Parathyroid adenoma (tissue), 2 donors: Measurements from ENCODE around the gene NUDT4.

Experiments used
- H2AFZ ChIP-seq: fragments of 300-600 bp; sonication (generic); one replicate; pipeline ENCODE4 v1.7.0; 2017; ENCODE audit warnings: antibody characterized with exemption, mild to moderate bottlenecking
- H3K27ac ChIP-seq: fragments of 300-600 bp; sonication (generic); one replicate; pipeline ENCODE4 v1.7.0; 2017
- H3K27me3 ChIP-seq: fragments of 300-600 bp; sonication (generic); one replicate; pipeline ENCODE4 v1.7.0; 2017; ENCODE audit warnings: low read length; ENCODE audit not compliant: control insufficient read depth, insufficient read depth
- H3K36me3 ChIP-seq: fragments of 300-600 bp; sonication (generic); one replicate; pipeline ENCODE4 v1.7.0; 2017; ENCODE audit warnings: low read length; ENCODE audit not compliant: control insufficient read depth, insufficient read depth
- H3K4me1 ChIP-seq: fragments of 300-600 bp; sonication (generic); one replicate; pipeline ENCODE4 v1.7.0; 2017; ENCODE audit warnings: control low read depth
- H3K4me2 ChIP-seq: fragments of 300-600 bp; sonication (generic); one replicate; pipeline ENCODE4 v1.7.0; 2017; ENCODE audit warnings: low read length
- H3K4me3 ChIP-seq: fragments of 300-600 bp; sonication (generic); one replicate; pipeline ENCODE4 v1.7.0; 2017; ENCODE audit warnings: low read depth, low read length
- H3K79me2 ChIP-seq: fragments of 300-600 bp; sonication (generic); one replicate; pipeline ENCODE4 v1.7.0; 2017; ENCODE audit warnings: control low read depth
- H3K9ac ChIP-seq: fragments of 300-600 bp; sonication (generic); one replicate; pipeline ENCODE4 v1.7.0; 2017; ENCODE audit warnings: mild to moderate bottlenecking
- H3K9me3 ChIP-seq: fragments of 300-600 bp; sonication (generic); one replicate; pipeline ENCODE4 v1.7.0; 2017; ENCODE audit warnings: low read length; ENCODE audit not compliant: control insufficient read depth
- CTCF ChIP-seq: fragments of 300-600 bp; sonication (generic); IDR thresholded peaks from one replicate; pipeline ENCODE4 v1.7.0; 2017; ENCODE audit warnings: antibody characterized with exemption, mild to moderate bottlenecking
- donor health status: primary hyperparathyroidism.

Gene NUDT4

GRCh38 chr12:93422050-93422449 lies 44.3 kb downstream of the NUDT4 start:
- Histone ChIP-seq H3K4me3 (no peak overlapping the region), H3K36me3 (no peaks in the 10 kb centered on the region), H3K27ac (no peak overlapping the region), H3K27me3 (no peaks in the 10 kb centered on the region), H3K9me3 (no peaks in the 10 kb centered on the region), H3K9ac (no peak overlapping the region), H3K79me2 (peaks cover 37% of the 10 kb centered on the region), H3K4me1 (peaks cover 25% of the 10 kb centered on the region), H3K4me2 (no peak overlapping the region), H2AFZ (no peak overlapping the region)
- TF ChIP-seq CTCF: no peak

GRCh38 chr12:93425736-93426411 lies 48.1 kb downstream of the NUDT4 start:
- Histone ChIP-seq H3K79me2 (peaks cover 33% of the 10 kb centered on the region), H3K4me3 (no peak overlapping the region), H3K27ac (no peak overlapping the region), H2AFZ (no peak overlapping the region), H3K9me3 (no peaks in the 10 kb centered on the region), H3K36me3 (no peaks in the 10 kb centered on the region), H3K9ac (no peak overlapping the region), H3K4me1 (peaks cover 32% of the 10 kb centered on the region), H3K27me3 (no peaks in the 10 kb centered on the region), H3K4me2 (peak overlapping the region; percentile 13)
- TF ChIP-seq CTCF: no peak

GRCh38 chr12:93426412-93426805 lies 48.7 kb downstream of the NUDT4 start:
- Histone ChIP-seq H3K4me1 (peaks cover 32% of the 10 kb centered on the region), H3K9me3 (no peaks in the 10 kb centered on the region), H2AFZ (no peak overlapping the region), H3K9ac (no peak overlapping the region), H3K4me2 (peak overlapping the region; percentile 13), H3K79me2 (peaks cover 38% of the 10 kb centered on the region), H3K4me3 (no peak overlapping the region), H3K27me3 (no peaks in the 10 kb centered on the region), H3K36me3 (no peaks in the 10 kb centered on the region), H3K27ac (peak overlapping the region; percentile 30)
- no peak for TF ChIP-seq CTCF

- Histone ChIP-seq H3K4me2 (no peak overlapping the region), H3K27ac (peak overlapping the region; percentile 25), H3K9ac (no peak overlapping the region), H3K4me1 (peaks cover 32% of the 10 kb centered on the region), H3K27me3 (no peaks in the 10 kb centered on the region), H3K36me3 (no peaks in the 10 kb centered on the region), H2AFZ (no peak overlapping the region), H3K9me3 (no peaks in the 10 kb centered on the region), H3K4me3 (no peak overlapping the region), H3K79me2 (peaks cover 47% of the 10 kb centered on the region)
- TF ChIP-seq CTCF: no peak
These were observed 50.2 kb downstream of the NUDT4 start for GRCh38 chr12:93427779-93428564.
